Measurements from ENCODE around the gene EVX1. TPM values are rescaled to one million over a fixed set of nuclear protein-coding genes. Genes with fewer than 3 reads are reported as not detected.

Gene EVX1
- total and polyA plus RNA-seq, 7 experiments from 2014 or later: 0.11 TPM; not detected in 6

Other genes starting within 250 kb of the EVX1 start
- gene HOXA1, start 146.8 kb upstream of the EVX1 start, total RNA-seq: 1 to 10 TPM in 1 of 5 experiments, under 1 TPM in 3, not detected in 1; 0.10 to 1.1 (median 0.41) TPM
- gene HOXA1, start 146.8 kb upstream of the EVX1 start, polyA plus RNA-seq: under 1 TPM; 0.09 to 0.18 TPM
- not detected for gene HOXA2, start 140.1 kb upstream of the EVX1 start, total RNA-seq
- gene HOXA2, start 140.1 kb upstream of the EVX1 start, polyA plus RNA-seq: not detected
- not detected for gene HOXA4, start 112.0 kb upstream of the EVX1 start, total RNA-seq
- gene HOXA4, start 112.0 kb upstream of the EVX1 start, polyA plus RNA-seq: under 1 TPM in 1 of 2 donors, not detected in 1; 0.41 TPM
- 1 to 10 TPM in 1 of 5 experiments, under 1 TPM in 1, not detected in 3; 0.88 to 2.2 TPM for gene HOXA5, start 99.1 kb upstream of the EVX1 start, total RNA-seq
- not detected for gene HOXA5, start 99.1 kb upstream of the EVX1 start, polyA plus RNA-seq
- under 1 TPM in 2 of 5 experiments, not detected in 3; 0.32 to 0.49 TPM for gene HOXA6, start 95.0 kb upstream of the EVX1 start, total RNA-seq
- not detected for gene HOXA6, start 95.0 kb upstream of the EVX1 start, polyA plus RNA-seq
- gene HOXA3, start 90.2 kb upstream of the EVX1 start, total RNA-seq: under 1 TPM in 1 of 5 experiments, not detected in 4; 0.12 TPM
- gene HOXA3, start 90.2 kb upstream of the EVX1 start, polyA plus RNA-seq: not detected
- gene HOXA7, start 86.1 kb upstream of the EVX1 start, total RNA-seq: not detected
- gene HOXA7, start 86.1 kb upstream of the EVX1 start, polyA plus RNA-seq: not detected
- 1 to 10 TPM in 1 of 5 experiments, under 1 TPM in 1, not detected in 3; 0.70 to 1.7 TPM for gene HOXA9, start 77.3 kb upstream of the EVX1 start, total RNA-seq
- gene HOXA9, start 77.3 kb upstream of the EVX1 start, polyA plus RNA-seq: not detected
- gene HOXA10, start 68.5 kb upstream of the EVX1 start, total RNA-seq: under 1 TPM in 1 of 5 experiments, not detected in 4; 0.66 TPM
- not detected for gene HOXA10, start 68.5 kb upstream of the EVX1 start, polyA plus RNA-seq
- gene HOXA11, start 57.6 kb upstream of the EVX1 start, total RNA-seq: not detected
- gene HOXA11, start 57.6 kb upstream of the EVX1 start, polyA plus RNA-seq: not detected
- not detected for gene HOXA13, start 42.7 kb upstream of the EVX1 start, total RNA-seq
- gene HOXA13, start 42.7 kb upstream of the EVX1 start, polyA plus RNA-seq: not detected